Measurements from ENCODE around the gene IL12RB1. TPM values are rescaled to one million over a fixed set of nuclear protein-coding genes. Genes with fewer than 3 reads are reported as not detected.
"Not testable (repeated sequence)": the region's sequence is repeated elsewhere in the genome, so short reads cannot be mapped to it uniquely, and the experiment has no call there.

Gene IL12RB1
- total RNA-seq, 4 donors from 2014 or later = 0.15 to 3.5 (median 1.5) TPM

GRCh38 chr19:18107235-18107634, 20.5 kb upstream of the IL12RB1 start:
- TF ChIP-seq POLR2AphosphoS5 (IDR thresholded peaks at IDR 0.05) (no peak), POLR2A (IDR thresholded peaks at IDR 0.05) (no peak), CTCF (IDR thresholded peaks at IDR 0.05) (no peak), EP300 (IDR thresholded peaks at IDR 0.05) (no peak)
- Histone ChIP-seq H3K4me1 (peaks cover 0 to 36% (median 16%) of the 10 kb centered on the region in 3 donors), H3K4me3 (no peak overlapping the region), H3K27ac (no peak overlapping the region), H3K36me3 (no peaks in the 10 kb centered on the region), H3K9me3 (no peaks in the 10 kb centered on the region), H3K27me3 (peaks cover 60% of the 10 kb centered on the region)
- WGBS, 2 donors (ENCODE audit: low coverage in 1 of 2) = 83 to 89% methylated on average over 3 to 9 of the region's 9 CpGs
- ATAC-seq = no peak

DNA sequence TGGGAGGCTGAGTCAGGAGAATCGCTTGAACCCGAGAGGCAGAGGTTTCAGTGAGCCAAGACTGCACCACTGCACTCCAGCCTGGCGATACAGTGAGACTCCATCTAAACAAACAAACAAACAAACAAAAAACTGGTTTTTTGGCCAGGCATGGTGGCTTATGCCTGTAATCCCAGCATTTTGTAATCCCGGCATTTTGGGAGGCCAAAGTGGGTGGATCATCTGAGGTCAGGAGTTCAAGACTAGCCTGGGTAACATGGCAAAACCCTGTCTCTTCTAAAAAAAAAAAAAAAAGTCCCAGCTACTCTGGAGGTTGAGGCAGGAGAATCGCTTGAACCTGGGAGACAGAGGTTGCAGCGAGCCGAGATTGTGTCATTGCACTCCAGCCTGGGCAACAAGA, 18.5 kb upstream of the IL12RB1 start:
- H3K27me3 ChIP-seq = peaks cover 74% of the 10 kb centered on the region
- WGBS, 2 donors (ENCODE audit: low coverage in 1 of 2) = 64 to 74% methylated on average over 4 to 7 of the region's 7 CpGs
- H3K36me3 ChIP-seq = not testable (repeated sequence)

DNA sequence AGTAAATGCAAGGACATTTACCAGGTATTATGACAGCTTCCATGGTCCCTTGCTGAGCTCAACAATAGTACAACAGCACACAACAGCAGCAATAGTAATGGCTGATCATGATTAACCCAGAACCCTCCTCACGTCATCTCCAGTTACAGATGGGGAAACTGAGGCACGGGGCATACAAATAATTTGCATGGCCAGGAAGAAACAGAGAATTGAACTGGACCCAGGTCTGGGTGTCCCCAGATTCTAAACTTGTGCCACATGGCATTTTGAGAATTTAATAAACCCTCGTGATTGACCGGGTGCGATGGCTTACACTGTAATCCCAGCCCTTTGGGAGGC, 18.0 kb upstream of the IL12RB1 start:
- ATAC-seq = no peak
- no peaks in the 10 kb centered on the region for H3K36me3 ChIP-seq
- TF ChIP-seq EP300 (IDR thresholded peaks at IDR 0.05) = no peak
- no peak for TF ChIP-seq POLR2A (IDR thresholded peaks at IDR 0.05)
- TF ChIP-seq CTCF (IDR thresholded peaks at IDR 0.05) = no peak
- no peak for TF ChIP-seq POLR2AphosphoS5 (IDR thresholded peaks at IDR 0.05)
- peaks cover 74% of the 10 kb centered on the region for H3K27me3 ChIP-seq
- 66 to 71% methylated on average over 4 to 5 of the region's 5 CpGs for WGBS, 2 donors (ENCODE audit: low coverage in 1 of 2)
- peak overlapping the region in 1 of 2 donors; percentile 46 for H3K4me3 ChIP-seq
- peak overlapping the region in 2 of 4 donors; percentile 5 to 48 for H3K27ac ChIP-seq
- H3K4me1 ChIP-seq = peaks cover 0 to 21% (median 9%) of the 10 kb centered on the region in 3 donors
- H3K9me3 ChIP-seq = no peaks in the 10 kb centered on the region

More for the DNA sequence above, 18.5 kb upstream of the IL12RB1 start:
- peaks cover 0 to 26% (median 11%) of the 10 kb centered on the region in 3 donors for H3K4me1 ChIP-seq
- not testable (repeated sequence) for H3K27ac ChIP-seq, H3K4me3 ChIP-seq, H3K9me3 ChIP-seq, ATAC-seq

DNA sequence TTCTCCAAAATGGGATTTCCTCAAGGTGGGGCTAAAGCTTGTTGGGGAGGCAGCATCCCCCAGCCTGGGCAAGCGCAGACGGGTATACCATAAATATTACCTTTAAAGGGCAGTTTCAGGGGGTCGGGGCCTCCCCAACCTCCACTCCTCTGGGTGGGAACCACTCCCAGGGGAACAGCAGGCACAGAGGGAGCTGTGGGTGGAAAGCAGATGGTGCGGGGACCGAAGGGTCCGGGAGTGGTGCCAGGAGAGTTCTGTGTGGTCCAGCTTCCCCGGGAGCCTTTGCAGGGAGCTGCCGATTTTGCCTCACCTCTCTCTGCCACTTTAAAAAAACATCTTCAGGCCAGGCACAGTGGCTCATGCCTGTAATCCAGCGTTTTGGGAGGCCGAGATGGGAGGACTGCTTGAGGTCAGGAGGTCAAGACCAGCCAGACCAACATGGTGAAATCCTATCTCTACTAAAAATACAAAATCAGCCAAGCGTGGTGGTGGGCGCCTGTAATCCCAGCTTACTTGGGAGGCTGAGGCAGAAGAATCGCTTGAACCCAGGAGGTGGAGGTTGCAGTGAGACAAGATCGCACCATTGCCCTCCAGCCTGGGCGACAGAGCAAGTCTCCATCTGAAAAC, 16.3 kb upstream of the IL12RB1 start:
- Histone ChIP-seq H3K27ac (no peak overlapping the region), H3K4me1 (peaks cover 0 to 30% (median 19%) of the 10 kb centered on the region in 3 donors), H3K27me3 (peaks cover 87% of the 10 kb centered on the region), H3K9me3 (no peaks in the 10 kb centered on the region), H3K4me3 (no peak overlapping the region), H3K36me3 (no peaks in the 10 kb centered on the region)
- TF ChIP-seq POLR2A (IDR thresholded peaks at IDR 0.05) = no peak
- TF ChIP-seq CTCF (IDR thresholded peaks at IDR 0.05) = no peak
- no peak for ATAC-seq
- WGBS, 2 donors (ENCODE audit: low coverage in 1 of 2) = 58% methylated on average over 11 of the region's 15 CpGs; no CpG with 5 or more reads in 1 of the 2 donors

- Histone ChIP-seq H3K36me3 (no peaks in the 10 kb centered on the region), H3K27me3 (peaks cover 86% of the 10 kb centered on the region), H3K4me3 (no peak overlapping the region), H3K27ac (no peak overlapping the region), H3K4me1 (peaks cover 0 to 38% (median 22%) of the 10 kb centered on the region in 3 donors), H3K9me3 (no peaks in the 10 kb centered on the region)
- 63 to 71% methylated on average over 3 of the region's 3 CpGs for WGBS, 2 donors (ENCODE audit: low coverage in 1 of 2)
- no peak for ATAC-seq
- TF ChIP-seq EP300 (IDR thresholded peaks at IDR 0.05) (no peak), CTCF (IDR thresholded peaks at IDR 0.05) (no peak), POLR2AphosphoS5 (IDR thresholded peaks at IDR 0.05) (no peak), POLR2A (IDR thresholded peaks at IDR 0.05) (no peak)
These were observed 14.5 kb upstream of the IL12RB1 start for GRCh38 chr19:18101268-18101667.

All from gastroesophageal sphincter (tissue), 4 donors.